K562 (cell line): ENCODE measurements around the gene CTTNBP2. TPM values are rescaled to one million over a fixed set of nuclear protein-coding genes. Genes with fewer than 3 reads are reported as not detected.

Experiments
- GATAD2A ChIP-seq: fragments of 450-650 bp; IDR thresholded peaks from 2 replicates; pipeline ENCODE4 v1.6.1; 2017
- HMGN3 ChIP-seq: IDR thresholded peaks from 2 replicates; pipeline ENCODE4 v1.6.1; 2011; ENCODE audit warnings: borderline replicate concordance, low read depth, mild to moderate bottlenecking, mixed read lengths, low read length; ENCODE audit not compliant: insufficient read length; ENCODE audit errors: extremely low read depth
- MTA2 ChIP-seq: fragments of 450-650 bp; IDR thresholded peaks from 2 replicates; pipeline ENCODE4 v1.6.1; 2016; ENCODE audit warnings: low read depth
- NFATC3 ChIP-seq: fragments of 450-650 bp; IDR thresholded peaks from 2 replicates; pipeline ENCODE4 v1.6.1; 2017; ENCODE audit warnings: mild to moderate bottlenecking
- NFRKB ChIP-seq: fragments of 450-650 bp; IDR thresholded peaks from 2 replicates; pipeline ENCODE4 v1.6.1; 2016; ENCODE audit warnings: low read depth
- SIN3A ChIP-seq, 2 experiments: fragments of 150-350 bp in 1 of 2; IDR thresholded peaks; 2 replicates each; pipeline ENCODE4 v1.6.1; 2011 to 2016; ENCODE audit warnings: borderline replicate concordance in 2 of 2, low read depth in 2 of 2, low read length in 2 of 2, mild to moderate bottlenecking in 2 of 2, moderate library complexity in 2 of 2; ENCODE audit not compliant: control insufficient read depth in 1 of 2
- SMARCE1 ChIP-seq: fragments of 450-650 bp; IDR thresholded peaks from 2 replicates; pipeline ENCODE4 v1.7.1; 2016; ENCODE audit warnings: mild to moderate bottlenecking
- SMC3 ChIP-seq: conservative IDR thresholded peaks from 2 replicates; pipeline ENCODE4 v1.6.1; 2011; ENCODE audit warnings: low read depth, low read length, improper control_type of control experiment; ENCODE audit not compliant: insufficient read depth
- ZBTB1 ChIP-seq: sonication (generic); formaldehyde crosslinking; IDR thresholded peaks from 2 replicates; pipeline ENCODE4 v1.8.1; 2023; ENCODE audit warnings: missing genetic modification reagents, low read depth, mild to moderate bottlenecking, borderline replicate concordance
- ZNF445 ChIP-seq: fragments of 250-450 bp; sonication (Bioruptor Pico); IDR thresholded peaks from 2 replicates; pipeline ENCODE4 v1.4.0; 2020; ENCODE audit warnings: low read depth, mild to moderate bottlenecking, moderate library complexity
- ZNF551 ChIP-seq: fragments of 250-450 bp; sonication (Bioruptor Pico); IDR thresholded peaks from 2 replicates; pipeline ENCODE4 v1.5.0; 2021; ENCODE audit warnings: mild to moderate bottlenecking, moderate library complexity
- polyA plus RNA-seq, 8 experiments: library from polyadenylated mRNA; depleted of rRNA in 4 of 8; stranded (reverse) in 5 of 8; unstranded in 3 of 8; fragments of >200 nt; fragmentation: Nextera tagmentation in 2 of 8; fragmentation: Illumina TruSeq in 1 of 8; extraction: Ambion mirVana in 2 of 8; extraction: Trizol in 1 of 8; gene quantifications; 2 replicates each; pipeline versions ENCODE4 v1.2.1 to v1.2.3, GENCODE V29; 2011 to 2014; ENCODE audit warnings: inconsistent platforms in 1 of 8, missing spikeins in 1 of 8
- total RNA-seq, 7 experiments: library from RNA; depleted of rRNA in 6 of 7; stranded (reverse); fragments of >200 nt in 6 of 7; fragmentation: Illumina TruSeq in 2 of 7; extraction: Trizol in 2 of 7; gene quantifications; 2 replicates each; pipeline versions ENCODE4 v1.2.1 to v1.2.3, GENCODE V29; 2011 to 2021; ENCODE audit warnings: low replicate concordance in 1 of 7
- TF ChIP-seq, protein P1 (sequence below), 2 experiments: fragments of 450-650 bp; formaldehyde crosslinking in 1 of 2; IDR thresholded peaks; 2 replicates each; pipeline versions ENCODE4 v1.4.0 to v1.6.1; 2014 to 2020; ENCODE audit warnings: mild to moderate bottlenecking in 2 of 2, borderline replicate concordance in 1 of 2, low read depth in 1 of 2
- TF ChIP-seq, protein P2 (sequence below): sonication (generic); formaldehyde crosslinking; IDR thresholded peaks from 2 replicates; pipeline ENCODE4 v1.9.0; 2022; ENCODE audit warnings: mild to moderate bottlenecking, missing genetic modification reagents
- TF ChIP-seq, protein P3 (sequence below), 3 experiments: IDR thresholded peaks in 2 of 3; conservative IDR thresholded peaks in 1 of 3; 2 replicates each; pipeline ENCODE4 v1.5.1; 2011 to 2012; ENCODE audit warnings: low read length in 3 of 3, mild to moderate bottlenecking in 3 of 3, control low read depth in 2 of 3, improper control_type of control experiment in 1 of 3, inconsistent platforms in 1 of 3, low read depth in 1 of 3, mixed read lengths in 1 of 3, moderate library complexity in 1 of 3; ENCODE audit not compliant: insufficient read depth in 2 of 3

CTTNBP2 gene
- total and polyA plus RNA-seq, 9 of the 15 experiments (the other 6 are each of a cell fraction or from before 2014, with no cell fraction given) = 0.05 TPM; not detected in 8

DNA sequence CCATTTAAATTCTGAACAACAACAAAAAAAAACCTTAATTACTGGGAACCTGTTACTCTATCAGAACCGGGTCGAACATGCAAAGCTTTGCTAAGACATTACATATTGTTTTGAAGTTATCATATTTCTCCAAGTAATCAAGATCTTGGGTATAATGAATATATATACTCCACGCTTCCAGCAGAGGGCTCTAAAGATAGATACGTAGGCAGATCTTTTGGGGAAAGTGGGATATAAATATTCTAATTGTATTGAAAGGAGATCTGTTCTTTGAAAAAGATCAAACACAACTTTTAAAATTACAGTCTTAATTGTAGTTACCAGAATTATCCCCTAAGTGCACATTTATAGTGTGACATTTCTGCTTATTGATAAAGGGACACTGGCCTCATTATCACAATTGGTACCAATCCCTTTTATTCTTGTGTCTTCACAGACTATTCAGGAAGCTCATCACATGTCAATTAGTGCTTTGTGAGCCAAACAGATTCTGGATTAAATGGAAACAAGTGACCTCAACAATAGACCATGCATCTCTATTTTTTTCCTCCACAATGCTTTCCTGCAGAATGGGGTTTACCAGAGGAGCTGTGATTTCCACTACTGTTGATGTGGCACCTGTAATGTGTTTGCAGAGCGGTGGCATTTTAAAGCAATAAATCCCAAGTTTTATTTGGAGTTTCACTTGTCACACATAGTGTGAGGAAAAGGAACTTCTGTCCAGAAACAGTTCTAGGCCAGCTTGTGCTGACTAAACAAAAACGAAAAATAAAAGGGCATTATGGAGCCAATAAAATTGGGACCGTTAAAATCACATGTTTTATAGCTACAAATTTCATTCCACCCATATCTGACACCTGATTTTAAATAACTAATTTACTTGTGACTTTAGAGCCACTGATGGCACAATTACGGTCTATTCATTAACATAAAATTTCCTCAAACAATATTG is 122.4 kb downstream of the CTTNBP2 start (continued):
- TF ChIP-seq, protein P1, sequence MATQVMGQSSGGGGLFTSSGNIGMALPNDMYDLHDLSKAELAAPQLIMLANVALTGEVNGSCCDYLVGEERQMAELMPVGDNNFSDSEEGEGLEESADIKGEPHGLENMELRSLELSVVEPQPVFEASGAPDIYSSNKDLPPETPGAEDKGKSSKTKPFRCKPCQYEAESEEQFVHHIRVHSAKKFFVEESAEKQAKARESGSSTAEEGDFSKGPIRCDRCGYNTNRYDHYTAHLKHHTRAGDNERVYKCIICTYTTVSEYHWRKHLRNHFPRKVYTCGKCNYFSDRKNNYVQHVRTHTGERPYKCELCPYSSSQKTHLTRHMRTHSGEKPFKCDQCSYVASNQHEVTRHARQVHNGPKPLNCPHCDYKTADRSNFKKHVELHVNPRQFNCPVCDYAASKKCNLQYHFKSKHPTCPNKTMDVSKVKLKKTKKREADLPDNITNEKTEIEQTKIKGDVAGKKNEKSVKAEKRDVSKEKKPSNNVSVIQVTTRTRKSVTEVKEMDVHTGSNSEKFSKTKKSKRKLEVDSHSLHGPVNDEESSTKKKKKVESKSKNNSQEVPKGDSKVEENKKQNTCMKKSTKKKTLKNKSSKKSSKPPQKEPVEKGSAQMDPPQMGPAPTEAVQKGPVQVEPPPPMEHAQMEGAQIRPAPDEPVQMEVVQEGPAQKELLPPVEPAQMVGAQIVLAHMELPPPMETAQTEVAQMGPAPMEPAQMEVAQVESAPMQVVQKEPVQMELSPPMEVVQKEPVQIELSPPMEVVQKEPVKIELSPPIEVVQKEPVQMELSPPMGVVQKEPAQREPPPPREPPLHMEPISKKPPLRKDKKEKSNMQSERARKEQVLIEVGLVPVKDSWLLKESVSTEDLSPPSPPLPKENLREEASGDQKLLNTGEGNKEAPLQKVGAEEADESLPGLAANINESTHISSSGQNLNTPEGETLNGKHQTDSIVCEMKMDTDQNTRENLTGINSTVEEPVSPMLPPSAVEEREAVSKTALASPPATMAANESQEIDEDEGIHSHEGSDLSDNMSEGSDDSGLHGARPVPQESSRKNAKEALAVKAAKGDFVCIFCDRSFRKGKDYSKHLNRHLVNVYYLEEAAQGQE (IDR thresholded peaks at IDR 0.05; ENCODE audit: borderline replicate concordance) = peak; percentile 66; the same call in 1 of the 2 replicates
- TF ChIP-seq, protein P1 (CRISPR knock-in tag; IDR thresholded peaks at IDR 0.05; ENCODE audit: low read depth) = no peak
- TF ChIP-seq ZBTB1 = no peak
- TF ChIP-seq, protein P2, sequence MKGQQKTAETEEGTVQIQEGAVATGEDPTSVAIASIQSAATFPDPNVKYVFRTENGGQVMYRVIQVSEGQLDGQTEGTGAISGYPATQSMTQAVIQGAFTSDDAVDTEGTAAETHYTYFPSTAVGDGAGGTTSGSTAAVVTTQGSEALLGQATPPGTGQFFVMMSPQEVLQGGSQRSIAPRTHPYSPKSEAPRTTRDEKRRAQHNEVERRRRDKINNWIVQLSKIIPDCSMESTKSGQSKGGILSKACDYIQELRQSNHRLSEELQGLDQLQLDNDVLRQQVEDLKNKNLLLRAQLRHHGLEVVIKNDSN (CRISPR knock-in tag) = no peak
- no peak for TF ChIP-seq NFRKB
- TF ChIP-seq SMARCE1 = no peak
- no peak for TF ChIP-seq NFATC3
- TF ChIP-seq SIN3A (IDR thresholded peaks at IDR 0.05; ENCODE audit: borderline replicate concordance in 2 of 2, control insufficient read depth in 1 of 2, low read depth in 2 of 2, low read length in 2 of 2) = no peak
- TF ChIP-seq ZNF445 = no peak
- TF ChIP-seq, protein P3, sequence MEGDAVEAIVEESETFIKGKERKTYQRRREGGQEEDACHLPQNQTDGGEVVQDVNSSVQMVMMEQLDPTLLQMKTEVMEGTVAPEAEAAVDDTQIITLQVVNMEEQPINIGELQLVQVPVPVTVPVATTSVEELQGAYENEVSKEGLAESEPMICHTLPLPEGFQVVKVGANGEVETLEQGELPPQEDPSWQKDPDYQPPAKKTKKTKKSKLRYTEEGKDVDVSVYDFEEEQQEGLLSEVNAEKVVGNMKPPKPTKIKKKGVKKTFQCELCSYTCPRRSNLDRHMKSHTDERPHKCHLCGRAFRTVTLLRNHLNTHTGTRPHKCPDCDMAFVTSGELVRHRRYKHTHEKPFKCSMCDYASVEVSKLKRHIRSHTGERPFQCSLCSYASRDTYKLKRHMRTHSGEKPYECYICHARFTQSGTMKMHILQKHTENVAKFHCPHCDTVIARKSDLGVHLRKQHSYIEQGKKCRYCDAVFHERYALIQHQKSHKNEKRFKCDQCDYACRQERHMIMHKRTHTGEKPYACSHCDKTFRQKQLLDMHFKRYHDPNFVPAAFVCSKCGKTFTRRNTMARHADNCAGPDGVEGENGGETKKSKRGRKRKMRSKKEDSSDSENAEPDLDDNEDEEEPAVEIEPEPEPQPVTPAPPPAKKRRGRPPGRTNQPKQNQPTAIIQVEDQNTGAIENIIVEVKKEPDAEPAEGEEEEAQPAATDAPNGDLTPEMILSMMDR (IDR thresholded peaks at IDR 0.05 in 2 of 3, conservative IDR thresholded peaks at IDR 0.05 in 1 of 3; ENCODE audit: insufficient read depth in 2 of 3, low read depth in 1 of 3, low read length in 3 of 3) = peak; percentile 38 to 67 (median 45); a peak in 4 of 6 replicates
- no peak for TF ChIP-seq MTA2
- TF ChIP-seq GATAD2A = no peak
- no peak for TF ChIP-seq HMGN3
- no peak for TF ChIP-seq ZNF551 (CRISPR knock-in tag)
- peak; percentile 53 for TF ChIP-seq SMC3
